Fibroblast of lung (primary cell): ENCODE data around the gene NFIL3. TPM values are rescaled to one million over a fixed set of nuclear protein-coding genes. Genes with fewer than 3 reads are reported as not detected.

ENCODE experiments used
- DNase-seq, 2 donors: peaks; one replicate each; pipeline versions ENCODE4 v3.0.0 to v3.0.0-alpha.2; 2010; ENCODE audit warnings: low read depth in 2 of 2
- H2AFZ ChIP-seq: 2 replicates; pipeline ENCODE4 v1.5.1; 2012; ENCODE audit warnings: low read length, control low read depth, inconsistent platforms
- H3K27ac ChIP-seq: 2 replicates; pipeline ENCODE4 v1.5.1; 2011; ENCODE audit warnings: low read length, control low read depth; ENCODE audit not compliant: insufficient read depth
- H3K27me3 ChIP-seq: 2 replicates; pipeline ENCODE4 v1.5.1; 2011; ENCODE audit warnings: mild to moderate bottlenecking, low read length; ENCODE audit not compliant: control insufficient read depth, insufficient read depth
- H3K36me3 ChIP-seq: 2 replicates; pipeline ENCODE4 v1.5.1; 2011; ENCODE audit warnings: low read length; ENCODE audit not compliant: control insufficient read depth, insufficient read depth
- H3K4me1 ChIP-seq: 2 replicates; pipeline ENCODE4 v1.5.1; 2011; ENCODE audit warnings: low read length; ENCODE audit not compliant: control insufficient read depth, insufficient read depth; ENCODE audit errors: extremely low read depth
- H3K4me2 ChIP-seq: 2 replicates; pipeline ENCODE4 v1.5.1; 2011; ENCODE audit warnings: low read length, control low read depth; ENCODE audit not compliant: insufficient read depth; ENCODE audit errors: extremely low read depth
- H3K4me3 ChIP-seq, 4 experiments: fragments of 200-600 bp in 1 of 4; sonication (generic) in 1 of 4; replicated peaks in 1 of 4; 2 replicates each; pipeline ENCODE4 v1.5.1; 2011 to 2016; ENCODE audit warnings: low read length in 4 of 4, low read depth in 3 of 4, mild to moderate bottlenecking in 3 of 4, control low read depth in 2 of 4, inconsistent platforms in 1 of 4, mixed read lengths in 1 of 4; ENCODE audit not compliant: insufficient read depth in 1 of 4; ENCODE audit errors: control extremely low read depth in 1 of 4
- H3K79me2 ChIP-seq: 2 replicates; pipeline ENCODE4 v1.5.1; 2012; ENCODE audit warnings: mild to moderate bottlenecking, low read length, inconsistent platforms; ENCODE audit not compliant: control insufficient read depth, insufficient read depth
- H3K9ac ChIP-seq: 2 replicates; pipeline ENCODE4 v1.5.1; 2011; ENCODE audit warnings: mild to moderate bottlenecking, low read length, control low read depth; ENCODE audit not compliant: insufficient read depth
- H3K9me3 ChIP-seq: 2 replicates; pipeline ENCODE4 v1.5.1; 2012; ENCODE audit warnings: low read depth, low read length; ENCODE audit not compliant: control insufficient read depth, insufficient read depth
- H4K20me1 ChIP-seq: 2 replicates; pipeline ENCODE4 v1.5.1; 2011; ENCODE audit warnings: low read length; ENCODE audit not compliant: control insufficient read depth, insufficient read depth; ENCODE audit errors: extremely low read depth
- EZH2 ChIP-seq: IDR thresholded peaks from 2 replicates; pipeline ENCODE4 v1.5.1; 2012; ENCODE audit warnings: low read length, control low read depth, mild to moderate bottlenecking; ENCODE audit errors: missing control alignments
- polyA plus RNA-seq, 2 donors: library from polyadenylated mRNA; depleted of rRNA in 1 of 2; stranded (reverse) in 1 of 2; unstranded in 1 of 2; fragments of >200 nt; gene quantifications; 2 replicates each; pipeline ENCODE4 v1.2.1, GENCODE V29; 2011 to 2012; ENCODE audit warnings: missing spikeins in 1 of 2
- total RNA-seq: library from RNA; depleted of rRNA; stranded (reverse); fragments of >200 nt; gene quantifications from 2 replicates; pipeline ENCODE4 v1.2.1, GENCODE V29; 2014
- TF ChIP-seq, protein P1 (sequence below), 2 donors: IDR thresholded peaks in 1 of 2; conservative IDR thresholded peaks in 1 of 2; 1 replicate in 1 of 2; 2 replicates in 1 of 2; pipeline ENCODE4 v1.5.1; 2011 to 2012; ENCODE audit warnings: low read length in 2 of 2, control low read depth in 1 of 2, inconsistent platforms in 1 of 2, low read depth in 1 of 2, mild to moderate bottlenecking in 1 of 2

Gene NFIL3
- total and polyA plus RNA-seq, 2 donors (not counting 1 experiment from before 2014, with no cell fraction given) = 58.7 to 62.3 TPM

DNA sequence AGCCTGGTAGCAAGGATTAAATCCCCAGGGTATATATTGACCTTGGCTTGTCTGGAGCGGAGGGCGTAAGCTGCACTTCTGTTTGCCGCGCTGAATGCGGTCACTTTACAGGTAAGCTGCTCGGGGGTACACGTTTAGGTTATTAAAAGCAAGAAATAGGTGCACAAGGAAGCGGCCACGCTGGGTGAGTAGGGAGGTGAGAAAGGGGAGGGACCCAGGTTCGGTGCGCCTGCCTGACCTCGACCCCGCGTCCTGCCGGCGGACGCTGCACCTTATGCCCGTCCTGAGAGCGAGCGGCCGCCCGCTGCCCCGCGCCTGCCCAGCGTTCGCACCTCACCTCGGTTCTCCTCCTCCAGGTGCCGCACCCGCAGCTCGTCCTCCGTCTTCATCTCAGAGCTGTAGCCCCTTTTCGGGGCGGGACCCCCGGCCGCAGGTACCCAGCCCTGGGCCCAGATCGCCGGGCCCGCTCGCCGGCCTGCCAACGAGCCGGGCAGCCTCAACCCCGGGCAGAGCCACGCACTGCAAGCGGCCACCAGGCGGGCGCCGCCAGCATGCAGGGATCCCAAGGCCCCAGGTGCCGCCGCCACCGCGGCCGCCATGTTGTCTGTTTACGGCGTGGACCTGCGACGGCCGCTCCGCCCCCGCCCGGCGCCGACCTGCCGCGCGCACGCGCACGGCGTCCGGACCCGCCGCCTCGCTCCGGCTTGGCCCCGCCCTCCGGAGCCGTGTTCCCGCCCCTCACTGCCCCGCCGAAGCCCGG is 62.2 kb downstream of the NFIL3 start, which contains the start of gene AUH:
Gene AUH (minus strand): TSS at position 628 of the 760 bp plus-strand sequence. CDS start 29 bp downstream, at position 599.
- H3K27me3 ChIP-seq = no peaks in the 10 kb centered on the region
- H3K9ac ChIP-seq = peak within 1 kb of the TSS; percentile 89
- H3K79me2 ChIP-seq = peaks cover 33% of the 10 kb centered on the region
- peak within 1 kb of the TSS; percentile 93 for H2AFZ ChIP-seq
- H4K20me1 ChIP-seq = no peaks in the 10 kb centered on the region
- TF ChIP-seq EZH2 = no peak
- TF ChIP-seq, protein P1, sequence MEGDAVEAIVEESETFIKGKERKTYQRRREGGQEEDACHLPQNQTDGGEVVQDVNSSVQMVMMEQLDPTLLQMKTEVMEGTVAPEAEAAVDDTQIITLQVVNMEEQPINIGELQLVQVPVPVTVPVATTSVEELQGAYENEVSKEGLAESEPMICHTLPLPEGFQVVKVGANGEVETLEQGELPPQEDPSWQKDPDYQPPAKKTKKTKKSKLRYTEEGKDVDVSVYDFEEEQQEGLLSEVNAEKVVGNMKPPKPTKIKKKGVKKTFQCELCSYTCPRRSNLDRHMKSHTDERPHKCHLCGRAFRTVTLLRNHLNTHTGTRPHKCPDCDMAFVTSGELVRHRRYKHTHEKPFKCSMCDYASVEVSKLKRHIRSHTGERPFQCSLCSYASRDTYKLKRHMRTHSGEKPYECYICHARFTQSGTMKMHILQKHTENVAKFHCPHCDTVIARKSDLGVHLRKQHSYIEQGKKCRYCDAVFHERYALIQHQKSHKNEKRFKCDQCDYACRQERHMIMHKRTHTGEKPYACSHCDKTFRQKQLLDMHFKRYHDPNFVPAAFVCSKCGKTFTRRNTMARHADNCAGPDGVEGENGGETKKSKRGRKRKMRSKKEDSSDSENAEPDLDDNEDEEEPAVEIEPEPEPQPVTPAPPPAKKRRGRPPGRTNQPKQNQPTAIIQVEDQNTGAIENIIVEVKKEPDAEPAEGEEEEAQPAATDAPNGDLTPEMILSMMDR (conservative IDR thresholded peaks at IDR 0.05 in 1 of 2, IDR thresholded peaks at IDR 0.05 in 1 of 2; ENCODE audit: low read depth in 1 of 2, low read length in 2 of 2) = no peak
- H3K4me1 ChIP-seq = peaks cover 4% of the 10 kb centered on the region
- H3K9me3 ChIP-seq = no peaks in the 10 kb centered on the region
- H3K4me3 ChIP-seq = peak within 1 kb of the TSS; percentile 83 to 96 (median 88)
- peak; percentile 64 to 71 for DNase-seq
- H3K4me2 ChIP-seq = peak within 1 kb of the TSS; percentile 96
- peak within 1 kb of the TSS; percentile 81 for H3K27ac ChIP-seq
- H3K36me3 ChIP-seq = no peaks in the 10 kb centered on the region

DNA sequence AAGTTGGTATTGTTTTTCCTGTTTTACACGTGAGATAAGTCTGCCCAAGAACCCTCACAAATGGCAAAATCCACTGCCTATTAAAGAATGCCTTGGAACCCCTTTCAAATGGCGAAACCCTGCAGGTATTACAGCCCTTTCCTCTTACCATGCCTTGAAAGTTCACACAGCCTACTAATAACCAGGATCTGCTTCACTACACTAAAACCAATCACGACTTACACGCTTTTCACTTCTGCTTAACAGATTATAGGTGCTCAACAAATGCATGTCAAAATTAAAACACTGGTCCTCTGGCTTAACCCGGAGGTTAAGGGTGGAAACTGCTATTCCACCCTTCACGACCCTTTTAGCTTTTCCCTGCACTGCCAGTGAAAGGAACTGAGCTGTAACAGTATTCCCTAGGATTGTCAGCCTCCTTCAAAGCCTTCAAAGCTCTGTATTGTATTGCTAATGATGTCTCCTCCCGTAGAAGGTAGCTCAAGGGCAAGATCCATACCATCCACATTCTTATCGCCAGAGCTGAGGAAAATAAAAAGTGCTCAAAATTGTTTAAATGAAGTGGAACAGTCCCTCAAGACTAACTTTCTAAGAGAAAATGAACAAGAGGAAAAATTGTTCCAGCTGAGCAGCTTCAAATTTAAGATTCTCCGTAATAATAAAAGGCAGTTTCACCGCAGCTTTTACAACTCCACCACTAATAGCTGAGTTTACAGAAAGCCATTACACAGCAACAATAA is 62.9 kb downstream of the NFIL3 start:
- peak overlapping the region; percentile 81 for H3K27ac ChIP-seq
- peaks cover 4% of the 10 kb centered on the region for H3K4me1 ChIP-seq
- DNase-seq = peak in 1 of 2 donors; percentile 22
- peak overlapping the region; percentile 7 for H2AFZ ChIP-seq
- H4K20me1 ChIP-seq = no peaks in the 10 kb centered on the region
- peak overlapping the region; percentile 89 for H3K9ac ChIP-seq
- peaks cover 33% of the 10 kb centered on the region for H3K79me2 ChIP-seq
- H3K36me3 ChIP-seq = no peaks in the 10 kb centered on the region
- peak overlapping the region; percentile 83 to 96 (median 88) for H3K4me3 ChIP-seq
- no peaks in the 10 kb centered on the region for H3K9me3 ChIP-seq
- peak overlapping the region; percentile 96 for H3K4me2 ChIP-seq
- TF ChIP-seq, protein P1 (conservative IDR thresholded peaks at IDR 0.05 in 1 of 2, IDR thresholded peaks at IDR 0.05 in 1 of 2; ENCODE audit: low read depth in 1 of 2, low read length in 2 of 2) = no peak
- no peak for TF ChIP-seq EZH2
- H3K27me3 ChIP-seq = no peaks in the 10 kb centered on the region

DNA sequence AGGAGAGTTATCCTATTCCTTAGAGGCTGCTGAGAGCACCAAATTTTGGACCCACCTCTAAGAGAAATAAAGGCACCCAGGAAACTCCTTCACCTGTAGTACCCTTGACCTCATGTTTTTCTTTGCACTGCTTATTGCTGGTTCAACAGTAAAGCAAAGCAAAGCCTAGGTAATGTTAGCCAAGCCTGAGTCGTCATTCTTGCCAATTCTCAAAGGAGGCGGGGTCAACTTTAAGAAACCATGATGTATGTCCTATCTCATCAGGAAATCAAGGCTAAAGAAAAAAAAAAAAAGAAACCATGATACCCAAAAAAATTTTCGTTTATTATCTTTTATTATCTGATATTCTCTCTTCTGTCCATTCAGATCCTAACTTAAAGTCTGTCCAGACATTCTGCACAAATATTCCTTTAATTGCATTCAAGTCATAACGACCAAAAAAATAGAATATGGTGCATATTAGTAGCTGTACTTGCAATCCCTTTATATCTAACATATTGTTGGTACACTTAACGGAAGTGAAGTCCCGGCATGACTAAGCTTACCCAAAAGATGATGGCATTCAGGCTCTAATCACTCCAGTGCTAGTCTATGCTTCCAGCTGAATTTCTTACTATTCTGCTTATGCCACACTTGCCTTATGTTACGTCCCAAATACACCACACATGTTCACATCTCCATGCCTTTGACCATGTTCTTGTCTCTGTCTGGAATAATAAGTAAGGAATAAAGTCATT is 63.7 kb downstream of the NFIL3 start:
- no peak for DNase-seq
- Histone ChIP-seq H4K20me1 (no peaks in the 10 kb centered on the region), H3K9ac (no peak overlapping the region), H3K4me1 (peaks cover 4% of the 10 kb centered on the region), H2AFZ (no peak overlapping the region), H3K27ac (no peak overlapping the region), H3K9me3 (no peaks in the 10 kb centered on the region), H3K4me3 (peak overlapping the region; percentile 83 to 96 (median 88)), H3K79me2 (peaks cover 33% of the 10 kb centered on the region), H3K36me3 (no peaks in the 10 kb centered on the region), H3K27me3 (no peaks in the 10 kb centered on the region), H3K4me2 (peak overlapping the region; percentile 96)
- no peak for TF ChIP-seq EZH2
- TF ChIP-seq, protein P1 (conservative IDR thresholded peaks at IDR 0.05 in 1 of 2, IDR thresholded peaks at IDR 0.05 in 1 of 2; ENCODE audit: low read depth in 1 of 2, low read length in 2 of 2) = no peak
